Gastrocnemius medialis (tissue), 4 donors: ENCODE measurements around the gene GRAP.
"Not testable (repeated sequence)": the region's sequence is repeated elsewhere in the genome, so short reads cannot be mapped to it uniquely, and the experiment has no call there.

ENCODE experiments used
- POLR2A ChIP-seq, 2 donors: fragments of 450-650 bp; IDR thresholded peaks; one replicate each; pipeline ENCODE4 v1.6.1; 2017; ENCODE audit warnings: antibody characterized with exemption in 2 of 2, mild to moderate bottlenecking in 2 of 2, moderate library complexity in 2 of 2
- TF ChIP-seq, protein P1 (sequence below), 5 experiments: fragments of 450-650 bp in 3 of 5; fragments of 200-600 bp in 2 of 5; sonication (generic) in 2 of 5; IDR thresholded peaks in 4 of 5; conservative IDR thresholded peaks in 1 of 5; 1 replicate in 4 of 5; 2 replicates in 1 of 5; pipeline ENCODE4 v1.5.1; 2016 to 2019; ENCODE audit warnings: antibody characterized with exemption in 5 of 5, mild to moderate bottlenecking in 3 of 5, moderate library complexity in 3 of 5

DNA sequence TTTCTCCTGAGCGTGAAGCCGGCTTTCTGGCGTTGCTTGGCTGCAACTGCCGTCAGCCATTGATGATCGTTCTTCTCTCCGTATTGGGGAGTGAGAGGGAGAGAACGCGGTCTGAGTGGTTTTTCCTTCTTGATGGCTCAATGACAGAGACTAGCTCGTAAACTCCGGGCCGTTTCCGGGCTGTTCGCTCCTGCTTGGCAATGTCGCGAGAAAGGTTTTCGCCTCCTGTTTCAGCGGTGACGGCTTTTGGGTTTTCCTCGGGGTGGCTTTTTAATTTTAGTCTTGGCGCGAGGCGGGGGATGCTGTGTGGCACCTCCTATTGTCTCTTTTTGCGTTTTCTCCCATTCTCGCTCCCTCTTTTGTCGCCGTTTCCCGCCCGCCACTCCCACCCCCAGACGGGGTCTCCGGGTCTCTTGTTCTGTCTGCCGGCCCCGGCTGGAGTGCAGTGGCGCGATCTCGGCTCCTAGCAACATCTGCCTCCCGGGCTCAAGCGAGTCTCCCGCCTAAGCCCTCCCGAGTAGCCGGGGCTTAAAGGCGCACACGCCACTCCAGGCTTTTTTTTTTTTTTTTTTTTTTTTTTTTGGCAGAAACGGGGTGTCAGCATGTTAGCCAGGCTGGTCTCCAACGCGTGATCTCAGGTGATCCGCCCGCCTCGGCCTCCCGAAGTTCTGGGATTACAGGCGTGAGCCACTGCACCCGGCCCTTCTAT, 15.4 kb upstream of the GRAP start:
- TF ChIP-seq, protein P1, sequence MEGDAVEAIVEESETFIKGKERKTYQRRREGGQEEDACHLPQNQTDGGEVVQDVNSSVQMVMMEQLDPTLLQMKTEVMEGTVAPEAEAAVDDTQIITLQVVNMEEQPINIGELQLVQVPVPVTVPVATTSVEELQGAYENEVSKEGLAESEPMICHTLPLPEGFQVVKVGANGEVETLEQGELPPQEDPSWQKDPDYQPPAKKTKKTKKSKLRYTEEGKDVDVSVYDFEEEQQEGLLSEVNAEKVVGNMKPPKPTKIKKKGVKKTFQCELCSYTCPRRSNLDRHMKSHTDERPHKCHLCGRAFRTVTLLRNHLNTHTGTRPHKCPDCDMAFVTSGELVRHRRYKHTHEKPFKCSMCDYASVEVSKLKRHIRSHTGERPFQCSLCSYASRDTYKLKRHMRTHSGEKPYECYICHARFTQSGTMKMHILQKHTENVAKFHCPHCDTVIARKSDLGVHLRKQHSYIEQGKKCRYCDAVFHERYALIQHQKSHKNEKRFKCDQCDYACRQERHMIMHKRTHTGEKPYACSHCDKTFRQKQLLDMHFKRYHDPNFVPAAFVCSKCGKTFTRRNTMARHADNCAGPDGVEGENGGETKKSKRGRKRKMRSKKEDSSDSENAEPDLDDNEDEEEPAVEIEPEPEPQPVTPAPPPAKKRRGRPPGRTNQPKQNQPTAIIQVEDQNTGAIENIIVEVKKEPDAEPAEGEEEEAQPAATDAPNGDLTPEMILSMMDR (IDR thresholded peaks at IDR 0.05 in 4 of 5, conservative IDR thresholded peaks at IDR 0.05 in 1 of 5), result not testable (repeated sequence)
- not testable (repeated sequence) for TF ChIP-seq POLR2A (IDR thresholded peaks at IDR 0.05)
